Activated CD4-positive, alpha-beta T cell treated with anti-CD3 and anti-CD28 coated beads for 1 hour (primary cell): ENCODE data around the gene TEAD2.
"Not testable (repeated sequence)": the region's sequence is repeated elsewhere in the genome, so short reads cannot be mapped to it uniquely, and the experiment has no call there.

Source experiments
- DNase-seq: peaks from one replicate; pipeline ENCODE4 v3.0.0-alpha.2; 2020

Gene TEAD2

DNA sequence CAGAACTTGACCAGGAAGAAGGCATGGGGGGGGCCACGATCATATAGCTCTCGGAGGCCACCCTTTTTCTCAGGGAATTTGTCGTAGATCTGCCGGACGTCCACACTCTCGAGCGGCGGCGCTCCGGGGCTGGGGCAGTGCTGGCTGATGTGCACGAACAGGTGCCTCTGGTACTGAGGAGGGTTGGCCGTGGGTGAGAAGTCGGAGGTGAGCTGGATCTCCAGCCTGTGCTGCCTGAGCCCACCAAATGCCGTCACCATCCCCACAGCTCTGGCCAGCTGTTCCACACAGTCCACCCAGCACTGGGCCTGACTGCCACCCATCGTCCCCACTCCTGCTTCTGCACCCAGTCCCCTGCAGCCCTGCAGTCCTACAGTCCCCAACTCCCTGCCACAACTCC, 15.0 kb downstream of the TEAD2 start:
- no peak for DNase-seq

DNA sequence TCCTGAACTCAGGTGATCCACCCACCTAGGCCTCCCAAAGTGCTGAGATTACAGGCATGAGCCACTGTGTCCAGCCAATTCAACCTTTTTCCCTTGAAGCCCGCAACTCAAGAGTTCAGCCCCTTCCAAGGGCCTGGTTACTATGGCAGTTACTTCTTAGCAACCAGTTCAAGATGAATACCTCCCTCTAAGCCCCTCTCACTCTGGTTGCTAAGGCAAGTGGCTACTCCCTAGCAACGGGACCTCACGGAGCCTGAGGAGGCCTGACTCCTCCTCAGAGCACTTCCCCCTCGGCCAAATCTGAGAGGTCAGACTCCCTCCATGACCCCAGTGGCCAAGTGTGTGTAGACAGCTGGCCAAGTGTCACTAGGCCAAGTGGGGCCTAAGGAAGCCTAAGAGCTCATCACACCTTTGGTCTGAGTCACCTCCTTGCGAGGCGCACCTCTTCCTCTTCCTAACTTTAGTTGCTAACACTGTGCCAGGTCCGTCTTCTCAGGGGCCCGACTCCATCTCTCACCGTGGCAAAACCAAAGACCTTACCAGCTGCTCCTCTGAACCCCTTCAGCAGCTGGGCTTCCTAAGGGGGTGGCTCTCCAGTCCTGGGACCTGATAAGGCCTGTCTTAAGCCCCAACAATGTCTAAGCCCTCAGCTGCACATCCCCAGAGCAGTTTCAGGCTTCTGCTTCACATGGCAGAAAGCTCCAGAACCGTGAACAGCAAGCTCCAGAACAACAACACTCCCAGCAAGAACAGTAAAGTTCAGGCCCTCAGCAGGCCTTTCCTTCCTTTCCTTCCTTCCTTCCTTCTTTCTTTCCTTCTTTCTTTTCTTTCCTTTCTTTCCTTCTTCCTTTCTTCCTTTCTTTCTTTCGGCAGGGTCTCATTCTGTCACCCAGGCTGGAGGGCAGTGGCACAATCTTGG, 17.5 kb downstream of the TEAD2 start:
- no peak for DNase-seq

DNA sequence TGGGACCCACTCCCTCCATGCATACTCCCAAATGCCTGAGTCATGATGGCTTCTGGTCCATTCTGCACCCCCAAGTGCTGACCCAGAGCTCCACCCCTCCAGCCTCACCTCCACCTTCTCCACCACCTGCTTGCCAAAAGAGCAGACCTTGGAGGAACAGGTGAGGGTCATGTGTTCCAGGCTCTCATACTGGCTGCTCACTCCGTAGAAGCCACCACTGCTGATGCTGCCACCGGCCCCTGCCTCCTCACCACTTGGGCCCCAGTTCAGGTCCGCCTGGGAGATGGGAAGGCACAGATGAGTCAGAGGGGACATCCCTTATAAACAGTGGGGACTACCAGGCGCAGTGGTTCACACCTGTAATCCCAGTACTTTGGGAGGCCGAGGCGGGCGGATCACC, 19.1 kb downstream of the TEAD2 start:
- DNase-seq, result no peak

DNA sequence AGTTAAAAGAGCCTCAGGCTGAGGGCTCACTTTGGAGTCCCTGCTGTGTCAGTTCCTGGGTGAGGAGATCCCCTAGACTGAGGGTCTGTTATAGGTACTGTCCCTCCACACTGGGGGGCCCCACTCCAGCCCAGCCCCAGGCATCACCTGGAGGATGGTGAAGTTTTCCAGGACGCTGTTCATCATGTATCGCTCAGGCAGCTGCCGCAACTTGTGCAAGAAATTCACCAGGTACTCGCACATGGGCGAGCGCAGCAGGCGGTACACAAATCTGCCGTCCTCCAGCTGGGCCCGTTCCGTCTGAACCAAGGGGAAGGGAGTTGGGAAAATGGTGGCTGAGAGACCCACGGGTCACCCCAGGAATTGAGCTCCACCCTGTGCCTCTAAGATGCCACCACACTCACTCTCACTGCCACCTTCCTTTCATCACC, 19.9 kb downstream of the TEAD2 start:
- DNase-seq, result no peak

DNA sequence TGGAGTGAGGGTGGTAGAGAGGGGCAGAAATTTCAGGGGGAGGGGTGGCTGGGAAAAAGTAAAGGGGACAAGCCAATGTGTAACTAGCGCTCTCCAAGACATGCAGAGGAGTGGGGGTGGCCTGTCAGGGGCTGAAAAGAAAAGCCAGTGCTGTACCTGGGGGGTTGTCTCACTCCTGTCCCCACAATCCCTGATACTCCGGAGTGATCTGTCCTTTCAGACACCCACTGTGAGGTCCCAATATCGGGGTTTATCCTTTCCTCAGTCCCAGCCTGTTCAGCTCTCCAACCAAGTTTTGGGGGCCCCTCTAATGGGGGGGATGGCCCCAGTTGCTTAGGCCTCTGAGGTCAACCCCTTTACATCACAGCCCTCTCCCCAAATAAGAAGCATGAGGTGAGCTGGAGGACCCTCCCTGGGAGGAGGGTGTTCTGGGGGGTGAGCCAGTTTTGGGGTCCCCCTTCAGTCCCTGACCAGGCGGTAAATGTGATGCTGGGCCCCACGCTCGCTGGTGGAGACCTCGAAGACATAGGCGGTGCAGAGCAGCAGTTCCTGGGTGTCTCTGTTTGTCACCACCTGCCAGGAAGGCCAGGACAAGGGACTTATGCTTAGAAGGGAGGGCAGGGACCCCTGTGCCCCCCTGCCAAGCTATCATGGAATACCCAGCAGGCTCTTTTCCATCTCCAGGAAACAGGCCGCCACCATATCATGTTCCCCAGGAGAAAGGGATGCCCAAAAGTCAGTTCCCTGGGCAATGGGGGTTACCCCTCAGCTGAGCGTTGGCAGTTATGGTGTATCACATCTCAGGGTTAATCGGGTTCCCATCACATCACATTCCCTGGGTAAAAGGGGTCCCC, 21.1 kb downstream of the TEAD2 start:
- DNase-seq, result no peak

DNA sequence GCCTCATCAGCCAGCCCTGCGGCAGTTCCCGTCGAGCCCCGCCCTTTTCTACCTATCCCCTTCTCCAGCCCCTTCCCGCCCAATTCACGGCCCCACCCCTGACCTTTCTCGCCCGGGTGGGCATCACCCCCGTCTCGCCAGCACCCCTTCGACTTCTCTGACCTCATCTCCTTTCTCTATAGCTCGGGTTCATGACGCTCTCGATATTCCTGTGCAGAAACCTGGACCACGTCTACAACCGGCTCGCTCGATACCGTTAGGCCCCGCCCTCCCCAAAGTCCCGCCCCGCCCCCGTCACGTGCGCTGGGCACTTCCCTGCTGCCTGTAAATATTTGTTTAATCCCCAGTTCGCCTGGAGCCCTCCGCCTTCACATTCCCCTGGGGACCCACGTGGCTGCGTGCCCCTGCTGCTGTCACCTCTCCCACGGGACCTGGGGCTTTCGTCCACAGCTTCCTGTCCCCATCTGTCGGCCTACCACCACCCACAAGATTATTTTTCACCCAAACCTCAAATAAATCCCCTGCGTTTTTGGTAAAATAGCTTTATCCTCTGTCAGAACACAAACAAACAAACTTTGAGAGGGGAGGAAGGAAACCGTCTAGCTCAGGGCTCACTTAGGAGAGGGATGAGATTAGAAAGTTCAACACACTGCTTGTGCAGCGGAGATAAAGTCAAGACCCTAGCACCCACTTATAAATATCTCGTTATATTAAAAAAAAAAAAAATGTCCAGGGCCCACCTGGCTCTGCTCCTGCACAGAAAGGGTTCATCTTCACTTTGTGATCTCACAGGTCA, 21.9 kb downstream of the TEAD2 start:
- no peak for DNase-seq

DNA sequence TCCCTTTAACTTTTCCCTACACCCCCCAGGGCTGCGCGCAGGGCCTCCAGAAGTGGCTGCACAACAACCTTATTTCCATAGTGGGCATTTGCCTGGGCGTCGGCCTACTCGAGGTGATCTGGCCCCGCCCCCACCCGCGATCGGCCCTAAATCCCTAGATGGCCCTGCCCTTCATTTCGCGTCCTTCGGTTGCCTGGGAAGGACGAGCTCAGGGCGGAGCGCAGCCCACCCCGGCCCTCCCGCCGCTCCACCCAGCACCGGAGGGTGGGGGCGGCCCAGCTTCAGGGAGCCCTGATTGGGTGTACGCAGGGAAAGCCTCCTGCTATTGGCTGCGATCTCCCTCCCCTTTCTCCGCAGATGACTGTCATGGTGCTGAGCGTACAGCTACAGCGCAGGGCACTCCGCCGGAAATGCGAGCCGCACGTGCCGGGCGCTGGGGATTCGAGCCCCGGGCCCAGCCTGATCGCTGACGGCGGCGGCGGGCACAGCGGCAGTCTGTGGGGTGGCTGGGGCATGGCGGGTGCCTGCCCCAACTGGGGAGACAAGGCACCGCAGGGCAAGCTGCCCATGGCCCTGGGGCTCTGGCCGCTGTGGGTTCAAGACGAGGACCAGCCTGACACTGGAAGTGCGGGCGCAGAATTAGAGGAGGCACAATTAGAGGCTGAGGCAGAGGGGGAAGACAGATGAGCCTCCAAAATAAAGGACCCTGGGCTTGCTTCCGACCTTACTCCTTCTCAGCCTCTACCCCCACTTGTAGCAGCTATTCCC, 22.7 kb downstream of the TEAD2 start:
- no peak for DNase-seq

DNA sequence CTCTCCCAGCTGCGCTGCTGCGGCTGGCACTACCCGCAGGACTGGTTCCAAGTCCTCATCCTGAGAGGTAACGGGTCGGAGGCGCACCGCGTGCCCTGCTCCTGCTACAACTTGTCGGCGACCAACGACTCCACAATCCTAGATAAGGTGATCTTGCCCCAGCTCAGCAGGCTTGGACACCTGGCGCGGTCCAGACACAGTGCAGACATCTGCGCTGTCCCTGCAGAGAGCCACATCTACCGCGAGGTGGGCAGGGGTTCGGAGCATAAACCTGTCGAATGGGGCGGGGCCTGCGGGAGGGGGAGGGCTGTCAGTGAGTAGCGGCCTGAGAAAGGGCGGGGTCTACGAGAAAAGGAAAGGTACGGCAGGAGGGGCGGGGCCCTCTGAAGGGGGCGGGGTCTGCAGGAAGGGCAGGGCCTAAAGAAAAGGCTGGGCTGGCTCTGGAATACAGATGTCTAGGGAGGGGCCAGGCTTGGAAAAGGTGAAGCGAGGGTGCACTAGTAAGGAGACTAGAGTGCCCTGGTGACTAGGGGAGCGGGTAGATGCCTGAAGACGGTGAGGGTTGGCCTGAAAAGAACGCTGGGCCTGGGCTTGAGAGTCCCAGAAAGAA, 23.4 kb downstream of the TEAD2 start:
- no peak for DNase-seq

DNA sequence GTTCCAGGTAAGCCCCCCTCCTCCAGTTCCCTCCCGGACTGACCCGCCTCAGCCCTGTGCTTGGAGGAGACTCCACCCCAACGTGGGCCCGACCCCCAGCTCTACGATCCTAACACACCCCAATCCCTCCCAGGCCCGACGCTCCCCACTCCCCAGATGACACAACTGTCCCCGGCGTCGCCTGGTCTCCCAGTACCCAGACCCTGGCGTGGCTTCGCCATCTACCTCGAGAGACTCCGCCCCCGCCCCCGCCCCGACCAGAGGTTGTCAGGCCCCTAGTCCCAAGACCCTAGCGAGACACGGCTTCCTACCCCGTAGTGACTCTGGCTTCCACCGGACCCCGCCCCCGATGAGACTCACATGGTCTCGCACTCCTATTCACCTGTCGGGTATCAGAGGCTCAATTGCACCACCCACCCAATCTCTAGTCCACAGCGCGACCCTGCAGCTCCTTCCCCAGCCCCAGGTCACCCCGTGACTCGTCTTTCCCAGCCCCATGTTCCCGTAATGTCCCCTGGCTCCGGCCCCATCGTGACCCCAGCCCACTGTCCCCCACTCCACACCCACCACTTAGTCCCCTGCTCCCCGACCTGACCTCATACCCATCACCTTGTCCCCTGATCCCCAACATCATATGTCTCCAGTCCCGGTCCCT, 24.1 kb downstream of the TEAD2 start:
- DNase-seq, result no peak

DNA sequence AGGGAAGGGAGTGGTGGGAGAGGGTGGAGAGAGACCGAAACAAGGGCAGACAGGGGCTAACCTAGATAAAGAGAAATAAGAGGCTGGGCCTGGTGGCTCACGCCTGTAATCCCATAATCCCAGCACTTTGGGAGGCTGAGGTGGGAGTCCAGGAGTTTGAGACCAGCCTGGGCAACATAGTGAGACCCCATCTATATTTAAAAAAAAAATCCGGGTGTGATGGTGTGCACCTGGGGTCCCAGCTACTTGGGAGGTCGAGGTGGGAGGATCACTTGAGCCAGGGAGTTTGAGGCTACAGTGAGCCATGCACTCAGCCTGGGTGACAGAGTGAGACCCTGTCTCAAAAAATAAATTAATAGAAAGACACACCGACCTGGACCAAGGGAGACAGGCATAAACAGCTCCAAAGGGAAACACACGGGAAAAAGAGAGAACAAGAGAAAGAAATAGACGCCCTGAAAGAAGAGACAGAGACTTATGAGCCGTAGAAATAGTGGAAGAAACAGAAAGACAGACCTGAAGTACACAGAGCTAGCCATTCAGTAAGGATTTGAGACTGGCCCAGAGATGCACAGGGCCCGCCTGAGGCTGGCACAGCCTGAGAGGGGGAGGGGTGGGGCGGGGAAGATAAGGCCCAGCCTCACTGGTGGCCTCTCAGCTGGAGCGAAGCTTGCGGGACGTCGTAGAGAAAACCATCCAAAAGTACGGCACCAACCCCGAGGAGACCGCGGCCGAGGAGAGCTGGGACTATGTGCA, 24.8 kb downstream of the TEAD2 start:
- DNase-seq, result no peak

DNA sequence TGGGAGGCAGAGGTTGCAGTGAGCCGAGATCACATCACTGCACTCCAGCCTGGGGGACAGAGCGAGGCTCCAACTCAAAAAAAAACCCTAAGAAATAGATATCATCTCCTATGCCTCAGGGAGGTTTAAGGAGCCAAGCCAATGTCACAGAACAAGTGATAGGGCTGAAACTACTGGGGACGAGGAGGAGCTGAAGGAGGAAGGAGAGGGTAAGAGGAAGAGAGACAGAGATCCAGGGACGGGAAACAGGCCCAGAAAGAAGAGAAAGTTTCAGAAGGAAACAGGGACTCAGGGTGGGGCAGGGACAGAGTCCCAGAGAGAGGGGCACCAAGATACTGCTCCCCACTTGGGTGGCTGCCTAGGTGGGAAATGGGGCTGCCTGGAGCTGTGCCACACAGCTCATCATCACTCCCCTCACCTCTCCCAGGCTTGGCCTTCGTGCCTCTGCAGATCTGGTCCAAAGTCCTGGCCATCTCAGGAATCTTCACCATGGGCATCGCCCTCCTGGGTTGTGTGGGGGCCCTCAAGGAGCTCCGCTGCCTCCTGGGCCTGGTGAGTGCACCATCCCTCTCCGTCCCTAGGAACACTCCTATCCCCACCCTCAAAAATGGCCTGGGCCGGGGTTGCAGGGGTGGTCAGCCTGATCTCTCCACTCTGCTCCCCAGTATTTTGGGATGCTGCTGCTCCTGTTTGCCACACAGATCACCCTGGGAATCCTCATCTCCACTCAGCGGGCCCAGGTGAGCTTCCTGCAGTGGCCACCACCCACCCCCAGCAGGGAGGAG, 25.5 kb downstream of the TEAD2 start:
- no peak for DNase-seq

DNA sequence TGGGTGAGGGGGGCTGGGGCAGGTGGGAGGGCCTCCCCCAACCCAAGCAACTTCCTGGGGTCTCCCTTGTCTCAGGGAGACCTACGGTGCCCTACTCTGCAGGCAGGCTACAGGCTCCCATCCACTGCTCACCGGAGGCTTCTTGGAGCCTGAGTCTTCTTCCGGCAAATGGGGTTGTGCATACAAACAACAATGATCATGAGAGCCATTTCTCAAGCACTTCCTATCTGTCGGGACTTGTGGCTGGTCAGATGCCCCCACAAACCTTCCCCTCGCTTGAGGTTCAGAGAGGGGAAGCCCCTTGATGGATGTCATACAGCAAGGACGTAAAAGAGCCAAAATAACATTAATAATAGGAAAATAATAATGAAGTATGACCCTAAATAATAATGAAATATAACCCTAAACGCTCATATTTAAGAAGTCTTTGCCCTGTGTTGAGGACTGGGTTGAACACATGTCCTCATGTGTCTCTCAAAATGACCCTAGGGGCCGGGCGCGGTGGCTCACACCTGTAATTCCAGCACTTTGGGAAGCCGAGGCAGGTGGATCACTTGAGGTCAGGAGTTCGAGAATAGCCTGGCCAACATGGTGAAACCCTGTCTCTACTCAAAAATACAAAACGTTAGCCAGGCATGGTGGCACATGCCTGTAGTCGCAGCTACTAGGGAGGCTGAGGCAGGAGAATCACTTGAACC, 26.3 kb downstream of the TEAD2 start:
- DNase-seq, result no peak

DNA sequence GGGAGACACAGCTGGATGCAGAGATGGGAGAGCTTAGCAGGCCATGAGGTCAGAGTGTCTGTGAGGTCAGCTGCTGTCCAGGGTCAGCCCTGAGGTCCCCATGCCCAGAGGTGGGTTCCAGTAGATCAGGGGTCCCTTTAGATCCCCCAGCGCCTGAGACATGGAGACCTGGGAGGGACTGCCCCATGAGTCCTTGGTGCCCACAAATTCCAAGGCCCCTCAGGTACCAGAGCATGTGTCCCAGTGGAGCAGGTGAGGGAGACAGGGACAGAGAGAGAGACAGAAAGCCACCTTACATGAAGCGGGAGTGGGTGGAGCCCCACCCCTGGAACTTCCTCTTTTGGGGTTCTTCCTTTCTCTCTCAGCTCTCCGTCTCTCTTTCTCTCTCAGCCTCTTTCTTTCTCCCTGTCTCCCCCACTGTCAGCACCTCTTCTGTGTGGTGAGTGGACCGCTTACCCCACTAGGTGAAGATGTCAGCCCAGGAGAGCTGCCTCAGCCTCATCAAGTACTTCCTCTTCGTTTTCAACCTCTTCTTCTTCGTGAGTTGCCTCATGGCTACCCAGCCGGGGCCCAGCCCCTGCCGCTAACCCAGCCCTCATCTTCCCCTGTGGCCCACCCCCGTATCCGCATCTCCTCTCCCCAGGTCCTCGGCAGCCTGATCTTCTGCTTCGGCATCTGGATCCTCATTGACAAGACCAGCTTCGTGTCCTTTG, 27.0 kb downstream of the TEAD2 start, which contains the start of gene CD37:
Gene CD37, plus strand, starts transcription at position 336 of the 713 bp plus-strand sequence. Its CDS starts 135 bp downstream, at position 471.
- peak; percentile 38 for DNase-seq

DNA sequence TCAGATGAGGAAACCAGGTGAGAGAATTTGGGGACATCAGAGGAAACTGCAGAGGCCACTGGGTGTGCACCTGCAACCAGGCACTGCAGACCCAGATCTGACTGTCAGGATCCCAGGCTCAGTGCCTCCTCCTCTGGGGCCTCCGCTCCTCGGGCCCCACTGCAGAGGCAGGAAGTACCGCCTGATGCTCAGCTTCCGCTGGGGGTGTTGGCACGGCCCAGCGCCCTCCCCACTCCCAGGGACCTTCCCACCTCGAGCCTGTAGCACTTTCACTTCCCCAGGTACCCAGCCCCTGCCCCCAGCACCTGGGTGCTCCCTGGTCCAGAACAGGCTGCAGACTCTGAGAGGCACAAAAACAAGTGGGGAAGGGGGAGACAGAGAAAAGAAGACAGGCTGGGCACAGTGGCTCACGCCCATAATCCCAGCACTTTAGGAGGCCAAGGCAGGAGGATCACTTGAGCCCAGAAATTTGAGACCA, 28.4 kb downstream of the TEAD2 start:
- peak; percentile 56 for DNase-seq

DNA sequence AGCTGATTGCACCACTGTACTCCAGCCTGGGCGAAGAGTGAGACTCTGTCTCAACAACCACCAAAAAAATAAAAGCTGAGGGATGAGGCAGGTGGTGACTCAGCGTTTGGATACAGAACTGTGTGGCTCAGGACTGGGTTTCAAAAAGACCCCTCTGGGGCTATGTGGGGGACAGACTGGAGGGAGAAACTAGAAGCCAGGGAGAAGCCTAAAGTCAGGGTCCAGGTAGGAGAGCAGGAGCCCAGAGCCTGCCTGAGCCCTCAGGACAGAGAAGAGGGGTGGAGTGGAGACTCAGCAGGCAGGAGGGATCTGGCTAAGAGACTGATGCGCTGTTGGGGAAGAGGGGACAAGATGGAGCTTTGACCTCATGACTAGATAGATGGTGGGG, 28.8 kb downstream of the TEAD2 start:
- DNase-seq, result no peak

DNA sequence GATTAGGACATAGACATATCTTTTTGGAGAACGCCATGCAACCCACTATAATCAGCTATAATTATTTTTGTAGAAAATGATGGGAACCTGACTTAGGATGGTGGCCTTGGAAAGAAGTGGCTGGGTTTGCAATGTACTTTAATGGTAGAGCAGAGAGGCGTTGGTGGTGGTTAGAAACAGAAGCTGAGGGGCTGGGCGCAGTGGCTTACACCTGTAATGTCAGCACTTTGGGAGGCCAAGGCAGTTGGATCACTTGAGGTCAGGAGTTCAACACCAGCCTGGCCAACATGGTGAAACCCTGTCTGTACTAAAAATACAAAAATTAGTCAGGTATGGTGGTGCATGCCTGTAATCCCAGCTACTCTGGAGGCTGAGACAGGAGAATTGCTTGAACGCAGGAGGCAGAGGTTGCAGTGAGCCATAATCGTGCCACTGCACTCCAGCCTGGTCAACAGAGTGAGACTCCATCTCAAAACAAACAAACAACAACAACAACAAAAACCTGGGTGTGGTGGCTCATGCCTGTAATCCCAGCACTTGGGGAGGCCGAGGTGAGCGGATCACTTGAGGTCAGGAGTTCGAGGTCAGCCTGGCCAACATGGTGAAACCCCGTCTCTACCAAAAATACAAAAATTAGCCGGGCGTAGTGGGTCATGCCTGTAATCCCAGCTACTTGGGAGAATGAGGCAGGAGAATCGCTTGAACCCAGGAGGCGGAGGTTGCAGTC, 29.4 kb downstream of the TEAD2 start:
- not testable (repeated sequence) for DNase-seq

DNA sequence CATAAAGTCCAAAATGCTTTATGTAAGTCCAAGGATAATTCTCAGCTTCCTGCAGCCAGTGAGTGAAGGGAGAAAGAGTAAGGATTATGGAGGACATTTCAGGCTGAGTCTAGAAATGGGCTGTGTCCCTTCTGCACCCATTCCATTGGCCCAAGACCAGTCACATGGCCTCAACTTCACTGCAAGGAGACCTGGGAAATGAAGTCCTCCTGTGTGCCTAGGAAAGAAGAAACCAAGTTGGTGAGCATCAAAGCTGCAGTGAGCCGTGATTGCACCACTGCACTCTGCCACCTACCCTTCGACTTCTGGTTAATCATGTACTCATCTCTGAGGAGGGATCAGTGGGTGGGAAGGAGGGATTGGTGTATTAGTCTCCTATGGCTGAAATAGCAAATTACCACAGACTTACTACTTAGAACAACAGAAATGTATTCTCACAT, 30.6 kb downstream of the TEAD2 start:
- peak; percentile 44 for DNase-seq
